A673 (cell line): ENCODE data around the gene ATRNL1. TPM values are rescaled to one million over a fixed set of nuclear protein-coding genes. Genes with fewer than 3 reads are reported as not detected.
"Not testable (repeated sequence)": the region's sequence is repeated elsewhere in the genome, so short reads cannot be mapped to it uniquely, and the experiment has no call there.

Source experiments
- BruUV-seq: library from RNA; stranded (reverse); fragments of 400-500 nt; replicated peaks from 2 replicates; lab custom pipeline; 2021; lab: Mats Ljungman, UMichigan
- CTCF ChIA-PET: fragments of 300-600 bp; sonication (Branson Sonifier 250); formaldehyde crosslinking; loops from one replicate; lab custom pipeline; 2022; ENCODE audit warnings: antibody characterized with exemption; lab: Charles Lee
- POLR2A ChIA-PET: fragments of 300-600 bp; sonication (Branson Sonifier 250); formaldehyde crosslinking; loops from one replicate; lab custom pipeline; 2022; ENCODE audit warnings: antibody characterized with exemption; ENCODE audit not compliant: low non-redundant PET; lab: Charles Lee
- DNase-seq: peaks from one replicate; pipeline ENCODE4 v3.0.0-alpha.2; 2015; ENCODE audit warnings: low spot score
- H3K27ac ChIP-seq: fragments of 200-600 bp; sonication (generic); 2 replicates; pipeline ENCODE4 v1.5.1; 2016; ENCODE audit warnings: mixed run types, low read depth, mild to moderate bottlenecking, mixed read lengths, antibody characterized with exemption, low read length; ENCODE audit not compliant: poor library complexity, severe bottlenecking
- H3K27me3 ChIP-seq: fragments of 200-600 bp; sonication (generic); replicated peaks from 2 replicates; pipeline ENCODE4 v1.6.1; 2017; ENCODE audit warnings: mixed run types, low read depth, mild to moderate bottlenecking, mixed read lengths, antibody characterized with exemption, low read length; ENCODE audit not compliant: insufficient read depth, poor library complexity
- H3K36me3 ChIP-seq: fragments of 200-600 bp; sonication (generic); 2 replicates; pipeline ENCODE4 v1.6.1; 2016; ENCODE audit warnings: mixed run types, mild to moderate bottlenecking, mixed read lengths, antibody characterized with exemption, low read length; ENCODE audit not compliant: insufficient read depth, poor library complexity, severe bottlenecking
- H3K4me1 ChIP-seq: fragments of 200-600 bp; sonication (generic); 2 replicates; pipeline ENCODE4 v1.6.1; 2017; ENCODE audit warnings: mixed run types, mild to moderate bottlenecking, mixed read lengths, antibody characterized with exemption, low read length; ENCODE audit not compliant: insufficient read depth, poor library complexity, severe bottlenecking
- H3K4me3 ChIP-seq: fragments of 200-600 bp; sonication (generic); 2 replicates; pipeline ENCODE4 v1.5.1; 2016; ENCODE audit warnings: low read depth, mixed run types, mild to moderate bottlenecking, mixed read lengths, low read length; ENCODE audit not compliant: poor library complexity, severe bottlenecking
- H3K9me3 ChIP-seq: fragments of 200-600 bp; sonication (generic); 2 replicates; pipeline ENCODE4 v1.6.1; 2016; ENCODE audit warnings: mixed run types, low read depth, mild to moderate bottlenecking, mixed read lengths, antibody characterized with exemption, low read length; ENCODE audit not compliant: poor library complexity, severe bottlenecking
- CTCF ChIP-seq: fragments of 300-800, 200-600 bp; sonication (generic); conservative IDR thresholded peaks from 2 replicates; pipeline ENCODE4 v1.5.1; 2017; ENCODE audit warnings: low read depth, mild to moderate bottlenecking, antibody characterized with exemption, low read length, moderate library complexity, mixed read lengths
- EZH2 ChIP-seq: fragments of 200-600 bp; sonication (generic); IDR thresholded peaks from 2 replicates; pipeline ENCODE4 v1.6.1; 2017; ENCODE audit warnings: borderline replicate concordance, low read depth, mild to moderate bottlenecking, mixed read lengths, antibody characterized with exemption, low read length; ENCODE audit not compliant: poor library complexity, severe bottlenecking
- intact Hi-C: fragments of 100-400 bp; cut with micrococcal nuclease; formaldehyde crosslinking; loops from one replicate; pipeline ENCODE4 v1.10.0; 2022; ENCODE audit not compliant: unreplicated experiment
- total RNA-seq: library from RNA; stranded (reverse); gene quantifications from 2 replicates; pipeline ENCODE4 v1.2.3, GENCODE V29; 2021

The ATRNL1 gene
- total RNA-seq, 1 experiment from 2014 or later: 3.0 TPM

- CTCF ChIA-PET: no interaction called here
- peaks cover 13% of the 10 kb centered on the region for H3K27me3 ChIP-seq
Measured at GRCh38 chr10:115398026-115398425, 304.9 kb downstream of the ATRNL1 start.

GRCh38 chr10:115402699-115403098 lies 309.5 kb downstream of the ATRNL1 start:
- BruUV-seq: no TSS peak
- peak; percentile 55 for DNase-seq

More at GRCh38 chr10:115398026-115398425, 304.9 kb downstream of the ATRNL1 start:
- no peak overlapping the region for H3K4me3 ChIP-seq
- TF ChIP-seq EZH2 (no peak), CTCF (no peak)
- no peaks in the 10 kb centered on the region for H3K4me1 ChIP-seq
- no TSS peak for BruUV-seq
- H3K9me3 ChIP-seq: no peaks in the 10 kb centered on the region
- no peaks in the 10 kb centered on the region for H3K36me3 ChIP-seq
- DNase-seq: no peak
- POLR2A ChIA-PET: no interaction called here
- intact Hi-C loops: no loop called here
- H3K27ac ChIP-seq: no peak overlapping the region

GRCh38 chr10:115405838-115406237 lies 312.7 kb downstream of the ATRNL1 start:
- POLR2A ChIA-PET, H3K36me3 ChIP-seq, intact Hi-C loops: not testable (repeated sequence)

More at GRCh38 chr10:115402699-115403098, 309.5 kb downstream of the ATRNL1 start:
- ChIA-PET POLR2A (no interaction called here), CTCF (no interaction called here)
- H3K4me1 ChIP-seq: no peaks in the 10 kb centered on the region
- intact Hi-C loops: no loop called here
- H3K27me3 ChIP-seq: peaks cover 2% of the 10 kb centered on the region
- TF ChIP-seq EZH2: no peak
- no peak for TF ChIP-seq CTCF
- H3K9me3 ChIP-seq: no peaks in the 10 kb centered on the region
- H3K27ac ChIP-seq: no peak overlapping the region
- H3K4me3 ChIP-seq: no peak overlapping the region
- no peaks in the 10 kb centered on the region for H3K36me3 ChIP-seq

GRCh38 chr10:115409347-115409746 lies 316.2 kb downstream of the ATRNL1 start:
- intact Hi-C loops: no loop called here

More at GRCh38 chr10:115405838-115406237, 312.7 kb downstream of the ATRNL1 start:
- H3K9me3 ChIP-seq, H3K27ac ChIP-seq, DNase-seq, CTCF ChIA-PET, H3K27me3 ChIP-seq, H3K4me3 ChIP-seq, H3K4me1 ChIP-seq, BruUV-seq: not testable (repeated sequence)

More at GRCh38 chr10:115409347-115409746, 316.2 kb downstream of the ATRNL1 start:
- no peaks in the 10 kb centered on the region for H3K36me3 ChIP-seq
- H3K4me3 ChIP-seq: no peak overlapping the region
- no peaks in the 10 kb centered on the region for H3K4me1 ChIP-seq
- CTCF ChIA-PET: no interaction called here
- no peak for DNase-seq
- no peak for TF ChIP-seq CTCF
- no peak for TF ChIP-seq EZH2
- H3K27me3 ChIP-seq: no peaks in the 10 kb centered on the region
- no peak overlapping the region for H3K27ac ChIP-seq
- POLR2A ChIA-PET: no interaction called here
- H3K9me3 ChIP-seq: no peaks in the 10 kb centered on the region
- BruUV-seq: no TSS peak
